CD14-positive monocyte (primary cell): ENCODE data around the gene KIF24. TPM values are rescaled to one million over a fixed set of nuclear protein-coding genes. Genes with fewer than 3 reads are reported as not detected.
"Not testable (repeated sequence)": the region's sequence is repeated elsewhere in the genome, so short reads cannot be mapped to it uniquely, and the experiment has no call there.

Experiments used
- DNase-seq, 3 donors: peaks; one replicate each; pipeline ENCODE4 v3.0.0-alpha.2; 2011 to 2022
- H2AFZ ChIP-seq: 2 replicates; pipeline ENCODE4 v1.6.0; 2012; ENCODE audit warnings: mild to moderate bottlenecking, low read depth, low read length, inconsistent platforms; ENCODE audit not compliant: insufficient read depth, poor library complexity, severe bottlenecking
- H3K27ac ChIP-seq, 2 donors: 1 replicate in 1 of 2; 2 replicates in 1 of 2; pipeline ENCODE4 v1.5.1; 2012 to 2013; ENCODE audit warnings: low read length in 2 of 2, control low read depth in 1 of 2, inconsistent platforms in 1 of 2, low read depth in 1 of 2, mild to moderate bottlenecking in 1 of 2
- H3K27me3 ChIP-seq, 2 donors: one replicate each; pipeline versions ENCODE4 v1.6.0 to v1.6.1; 2011 to 2013; ENCODE audit warnings: low read length in 2 of 2; ENCODE audit not compliant: control insufficient read depth in 2 of 2, insufficient read depth in 2 of 2
- H3K36me3 ChIP-seq, 2 donors: replicated peaks in 1 of 2; 1 replicate in 1 of 2; 2 replicates in 1 of 2; pipeline versions ENCODE4 v1.5.1 to v1.6.1; 2012 to 2013; ENCODE audit warnings: low read length in 2 of 2, control low read depth in 1 of 2, inconsistent platforms in 1 of 2, mild to moderate bottlenecking in 1 of 2; ENCODE audit not compliant: insufficient read depth in 2 of 2, control insufficient read depth in 1 of 2
- H3K4me1 ChIP-seq, 2 donors: 1 replicate in 1 of 2; 2 replicates in 1 of 2; pipeline versions ENCODE4 v1.5.1 to v1.6.1; 2012 to 2013; ENCODE audit warnings: low read length in 2 of 2, control low read depth in 1 of 2, inconsistent platforms in 1 of 2, mild to moderate bottlenecking in 1 of 2, moderate library complexity in 1 of 2; ENCODE audit not compliant: insufficient read depth in 2 of 2, control insufficient read depth in 1 of 2
- H3K4me2 ChIP-seq: replicated peaks from 2 replicates; pipeline ENCODE3; 2012; ENCODE audit warnings: low read length, moderate library complexity, mild to moderate bottlenecking; ENCODE audit not compliant: poor library complexity, severe bottlenecking; ENCODE audit errors: extremely low read depth
- H3K4me3 ChIP-seq, 3 experiments: fragments of 200-600 bp in 1 of 3; sonication (generic) in 1 of 3; replicated peaks in 1 of 3; 1 replicate in 2 of 3; 2 replicates in 1 of 3; pipeline ENCODE4 v1.5.1; 2011 to 2013; ENCODE audit warnings: low read length in 3 of 3, mild to moderate bottlenecking in 3 of 3, control low read depth in 2 of 3, low read depth in 2 of 3, inconsistent platforms in 1 of 3, moderate library complexity in 1 of 3
- H3K79me2 ChIP-seq: 2 replicates; pipeline ENCODE4 v1.6.0; 2012; ENCODE audit warnings: mild to moderate bottlenecking, control low read depth, inconsistent platforms, low read length, moderate library complexity; ENCODE audit not compliant: insufficient read depth
- H3K9ac ChIP-seq: 2 replicates; pipeline ENCODE4 v1.6.0; 2017; ENCODE audit warnings: low read length, mild to moderate bottlenecking; ENCODE audit not compliant: insufficient read depth, poor library complexity, severe bottlenecking
- H3K9me3 ChIP-seq, 2 donors: replicated peaks in 1 of 2; 1 replicate in 1 of 2; 2 replicates in 1 of 2; pipeline versions ENCODE4 v1.5.1 to v1.6.1; 2012 to 2013; ENCODE audit warnings: low read length in 2 of 2, control low read depth in 1 of 2; ENCODE audit not compliant: control insufficient read depth in 1 of 2, insufficient read depth in 1 of 2
- H4K20me1 ChIP-seq: 2 replicates; pipeline ENCODE4 v1.6.0; 2012; ENCODE audit warnings: mild to moderate bottlenecking, low read length, control low read depth, moderate library complexity; ENCODE audit not compliant: insufficient read depth
- H3K27ac Mint-ChIP-seq, 7 donors: one replicate each; pipeline ENCODE4 v1.8.0; 2020; ENCODE audit warnings: mild to moderate bottlenecking in 7 of 7, mixed read lengths in 7 of 7, moderate library complexity in 6 of 7, inconsistent platforms in 2 of 7
- H3K27me3 Mint-ChIP-seq, 3 donors: one replicate each; pipeline ENCODE4 v1.8.0; 2021 to 2022; ENCODE audit warnings: low read depth in 3 of 3, mild to moderate bottlenecking in 3 of 3, mixed read lengths in 3 of 3, moderate library complexity in 3 of 3, inconsistent platforms in 1 of 3
- H3K36me3 Mint-ChIP-seq, 2 donors: one replicate each; pipeline ENCODE4 v1.8.0; 2020; ENCODE audit warnings: mixed read lengths in 2 of 2, inconsistent platforms in 1 of 2, mild to moderate bottlenecking in 1 of 2
- H3K4me1 Mint-ChIP-seq: one replicate; pipeline ENCODE4 v1.8.0; 2020; ENCODE audit warnings: mild to moderate bottlenecking, mixed read lengths
- H3K4me3 Mint-ChIP-seq, 2 donors: one replicate each; pipeline ENCODE4 v1.8.0; 2020; ENCODE audit warnings: mild to moderate bottlenecking in 2 of 2, mixed read lengths in 2 of 2, moderate library complexity in 1 of 2
- H3K9me3 Mint-ChIP-seq, 7 donors: one replicate each; pipeline ENCODE4 v1.8.0; 2020 to 2022; ENCODE audit warnings: mixed read lengths in 7 of 7, mild to moderate bottlenecking in 6 of 7, moderate library complexity in 6 of 7, inconsistent platforms in 2 of 7
- WGBS: methylation state at CpG from one replicate; pipeline ENCODE4 v1.1.5; 2013; ENCODE audit warnings: missing lambda C conversion rate; ENCODE audit not compliant: insufficient coverage; 5-methylcytosine and 5-hydroxymethylcytosine counted together
- intact Hi-C, 2 donors: fragments of 100-400 bp; cut with micrococcal nuclease; formaldehyde crosslinking; loops; one replicate each; pipeline versions ENCODE4 v1.15.0 to v1.15.1; 2023
- polyA plus RNA-seq, 3 donors: library from polyadenylated mRNA; depleted of rRNA in 1 of 3; unstranded in 2 of 3; stranded (reverse) in 1 of 3; fragments of 300-500 nt in 2 of 3; fragments of >200 nt in 1 of 3; fragmentation: Illumina TruSeq in 2 of 3; gene quantifications; 1 replicate in 2 of 3; 2 replicates in 1 of 3; pipeline ENCODE4 v1.2.3, GENCODE V29; 2012 to 2021
- TF ChIP-seq, protein P1 (sequence below): fragments of 200-600 bp; IDR thresholded peaks from one replicate; pipeline ENCODE4 v1.8.0; 2022; ENCODE audit warnings: antibody characterized with exemption, mild to moderate bottlenecking

KIF24 gene
- polyA plus RNA-seq, 3 donors = 0.13 to 0.31 TPM; not detected in 1

DNA sequence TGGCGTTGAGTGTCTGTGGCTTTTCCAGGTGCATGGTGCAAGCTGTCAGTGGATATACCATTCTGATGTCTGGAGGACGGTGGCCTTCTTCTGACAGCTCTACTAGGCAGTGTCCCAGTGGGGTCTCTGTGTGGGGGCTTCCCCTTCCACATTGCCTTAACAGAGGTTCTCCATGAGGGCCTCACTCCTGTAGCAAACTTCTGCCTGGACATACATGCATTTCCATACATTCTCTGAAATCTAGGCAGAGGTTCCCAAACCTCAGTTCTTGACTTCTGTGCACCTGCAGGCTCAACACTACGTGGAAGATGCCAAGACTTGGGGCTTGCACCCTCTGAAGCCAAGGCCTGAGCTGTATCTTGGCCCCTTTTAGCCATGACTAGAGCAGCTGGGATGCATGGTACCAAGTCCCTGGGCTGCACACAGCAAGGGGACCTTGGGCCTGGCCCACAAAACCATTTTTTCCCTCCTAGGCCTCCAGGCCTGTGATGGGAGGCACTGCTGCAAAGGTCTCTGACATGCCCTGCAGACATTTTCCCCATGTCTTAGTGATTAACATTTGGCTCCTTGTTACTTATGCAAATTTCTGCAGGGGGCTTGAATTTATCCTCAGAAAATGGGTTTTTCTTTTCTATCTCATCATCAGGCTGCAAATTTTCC lies 38.8 kb upstream of the KIF24 start:
- H3K4me3 Mint-ChIP-seq, H4K20me1 ChIP-seq, H3K27me3 ChIP-seq, DNase-seq, H3K27ac ChIP-seq, H2AFZ ChIP-seq, H3K9ac ChIP-seq, intact Hi-C loops, H3K27ac Mint-ChIP-seq, H3K4me2 ChIP-seq, H3K4me1 Mint-ChIP-seq, H3K36me3 ChIP-seq, H3K79me2 ChIP-seq, H3K36me3 Mint-ChIP-seq, H3K4me1 ChIP-seq, H3K4me3 ChIP-seq, H3K27me3 Mint-ChIP-seq: not testable (repeated sequence)
- peaks cover 15 to 22% of the 10 kb centered on the region in 2 donors for H3K9me3 ChIP-seq
- 100% methylated on average over 2 of the region's 3 CpGs for WGBS
- H3K9me3 Mint-ChIP-seq = peaks cover 7 to 28% (median 18%) of the 10 kb centered on the region in 7 donors

DNA sequence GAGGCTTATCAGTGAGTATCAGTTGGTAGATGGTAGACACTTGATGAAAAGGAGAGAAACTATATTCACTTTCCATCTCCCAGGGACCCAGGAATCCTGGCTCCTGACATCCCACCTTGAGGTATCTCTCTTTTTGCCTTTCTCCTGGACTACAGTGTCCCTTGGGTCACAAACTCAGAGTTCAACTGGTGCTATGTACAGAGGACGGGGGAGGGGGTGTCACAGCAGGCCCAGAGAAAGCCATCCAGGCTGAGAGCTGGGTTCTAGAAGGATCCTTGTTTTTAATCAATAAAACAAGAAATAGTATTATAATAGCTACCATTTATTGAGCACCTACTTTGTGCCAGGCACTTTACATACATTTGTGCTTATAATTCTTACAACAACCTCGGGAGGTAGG lies 37.3 kb upstream of the KIF24 start:
- H3K4me3 Mint-ChIP-seq = no peak overlapping the region
- H3K27me3 Mint-ChIP-seq = peaks cover 2 to 7% (median 5%) of the 10 kb centered on the region in 3 donors
- no peak overlapping the region for H2AFZ ChIP-seq
- no peak overlapping the region for H3K4me2 ChIP-seq
- H3K9ac ChIP-seq = no peak overlapping the region
- H3K4me1 ChIP-seq = no peaks in the 10 kb centered on the region
- peaks cover 2 to 18% (median 10%) of the 10 kb centered on the region in 7 donors for H3K9me3 Mint-ChIP-seq
- DNase-seq = no peak
- no peak overlapping the region for H3K4me3 ChIP-seq
- peaks cover 6% of the 10 kb centered on the region for H3K4me1 Mint-ChIP-seq
- H3K9me3 ChIP-seq = peaks cover 6 to 11% of the 10 kb centered on the region in 2 donors
- no peaks in the 10 kb centered on the region for H3K79me2 ChIP-seq
- H3K27me3 ChIP-seq = no peaks in the 10 kb centered on the region
- intact Hi-C loops = no loop called here
- TF ChIP-seq, protein P1, sequence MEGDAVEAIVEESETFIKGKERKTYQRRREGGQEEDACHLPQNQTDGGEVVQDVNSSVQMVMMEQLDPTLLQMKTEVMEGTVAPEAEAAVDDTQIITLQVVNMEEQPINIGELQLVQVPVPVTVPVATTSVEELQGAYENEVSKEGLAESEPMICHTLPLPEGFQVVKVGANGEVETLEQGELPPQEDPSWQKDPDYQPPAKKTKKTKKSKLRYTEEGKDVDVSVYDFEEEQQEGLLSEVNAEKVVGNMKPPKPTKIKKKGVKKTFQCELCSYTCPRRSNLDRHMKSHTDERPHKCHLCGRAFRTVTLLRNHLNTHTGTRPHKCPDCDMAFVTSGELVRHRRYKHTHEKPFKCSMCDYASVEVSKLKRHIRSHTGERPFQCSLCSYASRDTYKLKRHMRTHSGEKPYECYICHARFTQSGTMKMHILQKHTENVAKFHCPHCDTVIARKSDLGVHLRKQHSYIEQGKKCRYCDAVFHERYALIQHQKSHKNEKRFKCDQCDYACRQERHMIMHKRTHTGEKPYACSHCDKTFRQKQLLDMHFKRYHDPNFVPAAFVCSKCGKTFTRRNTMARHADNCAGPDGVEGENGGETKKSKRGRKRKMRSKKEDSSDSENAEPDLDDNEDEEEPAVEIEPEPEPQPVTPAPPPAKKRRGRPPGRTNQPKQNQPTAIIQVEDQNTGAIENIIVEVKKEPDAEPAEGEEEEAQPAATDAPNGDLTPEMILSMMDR = no peak
- peaks cover 2 to 7% of the 10 kb centered on the region in 2 donors for H3K36me3 Mint-ChIP-seq
- H3K27ac ChIP-seq = no peak overlapping the region
- H3K27ac Mint-ChIP-seq = no peak overlapping the region
- WGBS = no CpG with 5 or more reads among the region's 2 CpGs
- H3K36me3 ChIP-seq = no peaks in the 10 kb centered on the region
- no peaks in the 10 kb centered on the region for H4K20me1 ChIP-seq
